HL-60 (cell line): ENCODE data around the gene CTNNAL1.

Experiments
- CTCF ChIP-seq: IDR thresholded peaks from one replicate; pipeline ENCODE4 v1.5.1; 2011; ENCODE audit warnings: low read length, control low read depth, inconsistent platforms; ENCODE audit not compliant: insufficient read depth
- POLR2AphosphoS5 ChIP-seq: IDR thresholded peaks from 2 replicates; pipeline ENCODE4 v1.6.1; 2012; ENCODE audit warnings: low read depth
- REST ChIP-seq: IDR thresholded peaks from 2 replicates; pipeline ENCODE4 v1.6.1; 2012; ENCODE audit warnings: low read depth; ENCODE audit not compliant: insufficient replicate concordance

- no peak for TF ChIP-seq CTCF
- no peak for TF ChIP-seq REST
- TF ChIP-seq POLR2AphosphoS5, result no peak
Measured at GRCh38 chr9:109062543-109062942, 49.2 kb upstream of the CTNNAL1 start.
